ACC112 (cell line): Measurements from ENCODE around the gene DACT1.
A peak's percentile ranks its signal among the peaks of the same experiment; 100 is the strongest.
"Not testable (repeated sequence)": the region's sequence is repeated elsewhere in the genome, so short reads cannot be mapped to it uniquely, and the experiment has no call there.

Experiments used
- H2AFZ ChIP-seq: fragments of 200-600 bp; sonication (generic); one replicate; pipeline ENCODE4 v1.6.0; 2017; ENCODE audit warnings: antibody characterized with exemption, low read length; ENCODE audit not compliant: unreplicated experiment
- H3K27ac ChIP-seq: fragments of 200-600 bp; sonication (generic); 2 replicates; pipeline ENCODE4 v1.5.1; 2014; ENCODE audit warnings: low read depth, mild to moderate bottlenecking, antibody characterized with exemption, low read length, moderate library complexity
- H3K27me3 ChIP-seq: fragments of 200-600 bp; sonication (generic); 2 replicates; pipeline ENCODE4 v1.6.1; 2014; ENCODE audit warnings: mild to moderate bottlenecking, antibody characterized with exemption, low read length, moderate library complexity, mixed read lengths; ENCODE audit not compliant: insufficient read depth
- H3K36me3 ChIP-seq: fragments of 200-600 bp; sonication (generic); 2 replicates; pipeline ENCODE4 v1.6.1; 2016; ENCODE audit warnings: mild to moderate bottlenecking, antibody characterized with exemption, low read length, moderate library complexity, mixed read lengths; ENCODE audit not compliant: insufficient read depth
- H3K4me1 ChIP-seq: fragments of 200-600 bp; sonication (generic); one replicate; pipeline ENCODE4 v1.6.1; 2016; ENCODE audit warnings: low read length, mixed read lengths; ENCODE audit not compliant: insufficient read depth, unreplicated experiment, control insufficient read depth
- H3K4me3 ChIP-seq: fragments of 200-600 bp; sonication (generic); 2 replicates; pipeline ENCODE4 v1.5.1; 2014; ENCODE audit warnings: mild to moderate bottlenecking, low read depth, low read length
- H3K79me2 ChIP-seq: fragments of 200-600 bp; sonication (generic); one replicate; pipeline ENCODE4 v1.6.0; 2016; ENCODE audit warnings: low read length; ENCODE audit not compliant: control insufficient read depth, unreplicated experiment, insufficient read depth

DACT1 gene

GRCh38 chr14:58637391-58638230, at the start of gene DACT1:
Gene DACT1, plus strand, starts transcription at chr14:58637962. Its CDS starts 241 bp downstream, at chr14:58638203.
- Histone ChIP-seq H3K79me2 (no peaks in the 10 kb centered on the region), H3K4me1 (peaks cover 20% of the 10 kb centered on the region), H3K27ac (peak within 1 kb of the TSS; percentile 43), H2AFZ (peak within 1 kb of the TSS; percentile 71), H3K36me3 (no peaks in the 10 kb centered on the region), H3K27me3 (peaks cover 4% of the 10 kb centered on the region; the same call in 1 of the 2 replicates), H3K4me3 (peak within 1 kb of the TSS; percentile 81)

DNA sequence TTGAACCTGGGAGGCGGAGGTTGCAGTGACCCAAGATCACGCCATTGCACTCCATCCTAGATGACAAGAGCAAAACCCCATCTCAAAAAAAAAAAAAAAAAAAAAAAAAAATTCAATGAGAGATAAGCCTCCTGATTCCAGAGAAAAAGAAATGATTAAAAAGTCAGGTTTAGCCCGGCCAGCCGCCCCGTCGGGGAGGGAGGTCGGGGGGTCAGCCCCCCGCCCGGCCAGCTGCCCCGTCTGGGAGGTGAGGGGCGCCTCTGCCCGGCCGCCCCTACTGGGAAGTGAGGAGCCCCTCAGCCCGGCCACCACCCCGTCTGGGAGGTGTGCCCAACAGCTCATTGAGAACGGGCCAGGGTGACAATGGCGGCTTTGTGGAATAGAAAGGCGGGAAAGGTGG, 49.4 kb upstream of the DACT1 start:
- not testable (repeated sequence) for H3K4me3 ChIP-seq, H3K27me3 ChIP-seq, H3K36me3 ChIP-seq, H3K27ac ChIP-seq, H3K4me1 ChIP-seq, H3K79me2 ChIP-seq, H2AFZ ChIP-seq

DNA sequence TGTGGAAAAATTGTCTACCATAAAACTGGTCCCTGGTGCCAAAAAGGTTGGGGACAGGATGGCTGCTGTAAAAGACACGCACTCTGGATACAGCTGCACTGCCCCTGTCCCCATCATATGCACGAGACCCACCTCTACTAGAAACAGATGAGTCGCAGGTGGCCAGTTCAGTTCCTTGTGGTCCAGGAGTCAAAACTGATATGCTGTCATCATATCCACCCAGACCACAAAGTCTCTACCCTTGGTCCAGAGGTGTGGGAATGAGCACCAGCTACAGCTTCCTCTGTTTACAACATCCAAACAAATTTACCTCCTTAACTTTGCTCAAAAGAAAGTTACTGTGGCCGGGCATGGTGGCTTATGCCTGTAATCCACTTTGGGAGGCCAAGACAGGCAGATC, 43.8 kb upstream of the DACT1 start:
- H3K4me1 ChIP-seq: no peaks in the 10 kb centered on the region
- H3K27me3 ChIP-seq: no peaks in the 10 kb centered on the region
- H3K36me3 ChIP-seq: no peaks in the 10 kb centered on the region
- no peak overlapping the region for H2AFZ ChIP-seq
- no peak overlapping the region for H3K27ac ChIP-seq
- no peaks in the 10 kb centered on the region for H3K79me2 ChIP-seq
- H3K4me3 ChIP-seq: no peak overlapping the region

- Histone ChIP-seq H3K36me3 (no peaks in the 10 kb centered on the region), H3K79me2 (no peaks in the 10 kb centered on the region), H3K27ac (no peak overlapping the region), H2AFZ (no peak overlapping the region), H3K4me3 (no peak overlapping the region), H3K4me1 (no peaks in the 10 kb centered on the region), H3K27me3 (0 out of 2 replicates have a peak, but pooled peaks cover 3% of the 10 kb centered on the region)
These were observed 40.7 kb upstream of the DACT1 start for GRCh38 chr14:58597041-58597440.

DNA sequence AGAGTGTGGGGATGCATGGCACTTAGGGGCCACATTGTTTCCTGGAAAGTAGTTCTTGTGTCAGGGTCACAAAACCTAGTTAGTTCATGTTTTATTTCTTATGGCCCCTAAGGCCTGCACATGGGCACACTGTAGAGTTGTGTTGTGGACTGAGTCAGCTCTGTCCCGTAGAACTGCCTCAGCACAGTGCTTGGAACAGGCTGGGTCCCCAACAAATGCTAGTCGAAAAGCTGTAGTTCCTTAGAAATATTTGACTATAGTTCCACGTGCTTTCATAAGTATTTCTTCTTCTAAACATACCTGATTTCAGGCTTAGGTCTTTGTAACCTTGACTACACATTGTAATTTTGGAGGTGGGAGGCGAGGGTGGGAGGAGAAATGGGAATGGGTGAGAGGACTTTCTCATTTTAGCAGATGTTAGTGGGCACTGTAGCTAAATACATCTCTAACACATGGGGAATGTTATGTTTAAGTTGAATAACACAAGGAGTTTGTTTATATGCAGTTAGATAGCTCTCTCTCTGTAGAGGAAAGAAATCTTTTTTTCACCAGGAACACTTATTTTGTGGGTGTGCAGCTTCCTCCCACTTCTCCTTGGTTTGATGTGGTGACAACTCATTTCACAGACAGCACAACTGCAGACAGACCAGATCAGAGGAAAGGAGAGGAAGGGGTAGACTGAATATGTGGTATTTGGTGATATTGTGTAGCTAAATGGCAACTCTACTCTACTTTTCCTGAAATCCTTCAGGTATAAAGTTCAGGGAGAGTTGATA, 39.5 kb upstream of the DACT1 start:
- no peak overlapping the region for H3K27ac ChIP-seq

DNA sequence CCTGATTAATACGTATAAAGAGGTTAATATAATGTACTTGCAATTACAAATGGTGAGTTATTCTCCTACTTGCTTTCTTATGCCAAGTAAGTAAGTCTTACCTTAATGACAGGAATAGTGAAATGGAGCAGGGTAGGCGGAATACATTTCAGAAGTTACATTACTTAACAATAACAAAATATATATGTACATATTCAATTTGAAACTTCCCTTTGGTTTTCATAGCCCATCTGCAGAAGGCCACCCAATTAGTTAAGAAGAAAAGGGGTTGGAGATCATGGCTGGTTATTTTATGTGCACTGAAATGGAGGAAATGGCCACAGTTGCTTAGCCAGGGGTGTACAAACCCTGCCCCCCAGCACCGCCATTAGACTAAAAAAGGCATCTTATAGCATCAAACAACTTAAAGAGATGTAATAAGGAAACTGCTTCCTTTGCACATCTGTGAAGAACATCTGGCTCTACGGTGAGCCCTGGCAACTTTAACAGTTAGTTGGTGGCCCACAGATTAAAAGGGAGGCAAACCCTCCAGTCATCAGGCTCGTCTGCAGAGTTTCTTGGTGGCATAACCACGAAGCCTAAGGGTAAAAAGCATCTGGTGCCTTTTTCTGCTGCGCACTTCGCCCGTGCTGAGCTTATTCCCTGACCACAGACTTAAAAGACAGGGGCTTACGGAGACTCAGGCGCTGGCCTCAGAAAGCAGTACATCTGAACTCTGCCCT, 38.8 kb upstream of the DACT1 start:
- Histone ChIP-seq H3K4me1 (no peaks in the 10 kb centered on the region), H2AFZ (no peak overlapping the region), H3K79me2 (no peaks in the 10 kb centered on the region), H3K27ac (no peak overlapping the region), H3K27me3 (0 out of 2 replicates have a peak, but pooled peaks cover 3% of the 10 kb centered on the region), H3K36me3 (no peaks in the 10 kb centered on the region), H3K4me3 (no peak overlapping the region)

More for the DNA sequence above, 39.5 kb upstream of the DACT1 start:
- Histone ChIP-seq H3K4me1 (no peaks in the 10 kb centered on the region), H3K4me3 (no peak overlapping the region), H3K79me2 (no peaks in the 10 kb centered on the region), H3K27me3 (0 out of 2 replicates have a peak, but pooled peaks cover 3% of the 10 kb centered on the region), H2AFZ (no peak overlapping the region), H3K36me3 (no peaks in the 10 kb centered on the region)

- no peaks in the 10 kb centered on the region for H3K36me3 ChIP-seq
- H3K4me3 ChIP-seq: no peak overlapping the region
- 0 out of 2 replicates have a peak, but pooled peaks cover 3% of the 10 kb centered on the region for H3K27me3 ChIP-seq
- H2AFZ ChIP-seq: no peak overlapping the region
- H3K27ac ChIP-seq: no peak overlapping the region
- no peaks in the 10 kb centered on the region for H3K79me2 ChIP-seq
- H3K4me1 ChIP-seq: no peaks in the 10 kb centered on the region
These were observed 38.1 kb upstream of the DACT1 start for GRCh38 chr14:58599707-58600106.

GRCh38 chr14:58605465-58605864, 32.3 kb upstream of the DACT1 start:
- no peak overlapping the region for H2AFZ ChIP-seq

GRCh38 chr14:58607131-58607951, 30.4 kb upstream of the DACT1 start:
- H2AFZ ChIP-seq: no peak overlapping the region
- no peak overlapping the region for H3K4me3 ChIP-seq
- no peak overlapping the region for H3K27ac ChIP-seq

More at GRCh38 chr14:58605465-58605864, 32.3 kb upstream of the DACT1 start:
- Histone ChIP-seq H3K79me2 (no peaks in the 10 kb centered on the region), H3K36me3 (no peaks in the 10 kb centered on the region), H3K27me3 (0 out of 2 replicates have a peak, but pooled peaks cover 3% of the 10 kb centered on the region), H3K27ac (no peak overlapping the region), H3K4me1 (no peaks in the 10 kb centered on the region), H3K4me3 (no peak overlapping the region)

DNA sequence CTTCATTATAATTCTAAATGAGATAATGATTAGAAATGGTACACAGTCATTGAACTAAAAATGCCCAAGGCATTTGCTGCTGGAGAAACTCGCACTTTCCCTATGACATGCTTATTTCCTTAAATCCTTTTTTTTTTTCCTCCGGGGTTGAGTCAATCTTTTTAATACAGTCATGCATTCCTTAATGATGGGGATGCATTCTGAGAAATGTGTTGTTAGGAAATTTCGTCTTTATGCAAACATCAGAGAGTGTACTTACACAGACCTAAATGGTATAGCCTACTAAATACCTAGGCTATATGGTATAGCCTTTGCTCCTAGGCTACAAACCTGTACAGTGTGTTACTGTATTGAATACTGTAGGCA, 29.8 kb upstream of the DACT1 start:
- no peaks in the 10 kb centered on the region for H3K36me3 ChIP-seq
- H3K79me2 ChIP-seq: no peaks in the 10 kb centered on the region
- H2AFZ ChIP-seq: no peak overlapping the region
- no peak overlapping the region for H3K27ac ChIP-seq
- H3K27me3 ChIP-seq: no peaks in the 10 kb centered on the region
- H3K4me3 ChIP-seq: no peak overlapping the region
- H3K4me1 ChIP-seq: no peaks in the 10 kb centered on the region

More at GRCh38 chr14:58607131-58607951, 30.4 kb upstream of the DACT1 start:
- Histone ChIP-seq H3K36me3 (no peaks in the 10 kb centered on the region), H3K4me1 (no peaks in the 10 kb centered on the region), H3K79me2 (no peaks in the 10 kb centered on the region), H3K27me3 (no peaks in the 10 kb centered on the region)
